ENCODE measurements around the gene FRK.

Gene FRK

DNA sequence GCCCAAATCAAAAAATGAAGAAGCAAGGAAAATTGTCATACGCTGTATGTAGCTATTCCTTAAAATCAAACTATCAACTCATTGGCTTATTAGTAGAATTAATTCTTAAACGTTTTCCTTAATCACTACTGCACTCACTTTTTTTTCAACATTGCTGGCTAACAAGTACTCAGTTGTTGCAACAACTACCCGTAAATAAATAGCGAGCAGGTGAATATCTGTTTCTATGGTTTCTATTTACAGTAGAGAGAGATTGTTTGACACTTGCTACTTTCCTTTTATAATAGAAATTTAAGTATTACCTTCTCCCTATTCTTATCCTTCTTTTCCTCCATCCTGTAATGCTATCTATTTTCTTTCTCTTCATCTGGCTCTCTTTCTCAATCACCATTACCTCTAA, 25.1 kb downstream of the FRK start:
- TF ChIP-seq, protein P1, sequence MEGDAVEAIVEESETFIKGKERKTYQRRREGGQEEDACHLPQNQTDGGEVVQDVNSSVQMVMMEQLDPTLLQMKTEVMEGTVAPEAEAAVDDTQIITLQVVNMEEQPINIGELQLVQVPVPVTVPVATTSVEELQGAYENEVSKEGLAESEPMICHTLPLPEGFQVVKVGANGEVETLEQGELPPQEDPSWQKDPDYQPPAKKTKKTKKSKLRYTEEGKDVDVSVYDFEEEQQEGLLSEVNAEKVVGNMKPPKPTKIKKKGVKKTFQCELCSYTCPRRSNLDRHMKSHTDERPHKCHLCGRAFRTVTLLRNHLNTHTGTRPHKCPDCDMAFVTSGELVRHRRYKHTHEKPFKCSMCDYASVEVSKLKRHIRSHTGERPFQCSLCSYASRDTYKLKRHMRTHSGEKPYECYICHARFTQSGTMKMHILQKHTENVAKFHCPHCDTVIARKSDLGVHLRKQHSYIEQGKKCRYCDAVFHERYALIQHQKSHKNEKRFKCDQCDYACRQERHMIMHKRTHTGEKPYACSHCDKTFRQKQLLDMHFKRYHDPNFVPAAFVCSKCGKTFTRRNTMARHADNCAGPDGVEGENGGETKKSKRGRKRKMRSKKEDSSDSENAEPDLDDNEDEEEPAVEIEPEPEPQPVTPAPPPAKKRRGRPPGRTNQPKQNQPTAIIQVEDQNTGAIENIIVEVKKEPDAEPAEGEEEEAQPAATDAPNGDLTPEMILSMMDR (IDR thresholded peaks at IDR 0.05; ENCODE audit: extremely low read depth, missing control alignments): no peak
- DNase-seq (ENCODE audit: low spot score): no peak

DNA sequence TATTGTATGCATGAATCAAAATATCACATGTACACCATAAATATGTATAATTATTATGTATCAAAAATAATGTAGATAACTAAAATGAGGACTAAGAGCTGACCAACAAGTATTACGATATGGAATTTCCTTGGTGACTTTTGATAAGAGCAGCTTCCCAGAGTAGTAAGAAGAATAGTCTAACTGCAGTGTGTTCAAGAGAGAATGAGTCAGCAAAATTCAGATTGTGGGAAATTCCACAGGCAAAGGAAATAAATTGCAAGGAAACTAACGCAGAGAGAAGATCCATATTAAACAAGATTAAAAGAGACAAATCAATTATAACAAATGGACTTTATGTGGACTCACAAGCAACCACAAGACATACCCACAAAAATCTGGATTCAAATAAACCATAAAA, 26.4 kb downstream of the FRK start:
- TF ChIP-seq, protein P1 (IDR thresholded peaks at IDR 0.05; ENCODE audit: extremely low read depth, missing control alignments): no peak
- DNase-seq (ENCODE audit: low spot score): no peak

GRCh38 chr6:116033687-116034303, 26.9 kb downstream of the FRK start:
- TF ChIP-seq, protein P1 (IDR thresholded peaks at IDR 0.05; ENCODE audit: extremely low read depth, missing control alignments): no peak
- DNase-seq (ENCODE audit: low spot score): no peak

DNA sequence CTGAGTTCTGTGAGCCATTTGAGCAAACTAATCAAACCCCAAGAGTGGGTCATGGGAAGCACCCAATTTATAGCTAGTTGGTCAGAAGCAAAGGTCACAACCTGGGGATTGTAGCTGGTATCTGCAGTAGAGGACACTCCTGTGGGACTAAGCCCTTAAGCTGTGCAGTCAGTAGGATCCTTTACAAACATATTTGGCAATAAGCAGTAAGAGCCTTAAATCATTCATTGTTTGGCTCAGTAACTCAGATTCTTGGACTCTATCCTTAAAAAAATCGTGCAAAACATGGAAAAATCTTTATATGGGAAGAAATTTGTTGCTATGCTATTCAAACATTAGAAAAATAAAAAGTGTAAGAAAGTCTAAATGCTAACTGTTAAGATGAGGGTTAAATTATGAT, 29.9 kb downstream of the FRK start:
- TF ChIP-seq, protein P1 (IDR thresholded peaks at IDR 0.05; ENCODE audit: extremely low read depth, missing control alignments): no peak
- no peak for DNase-seq (ENCODE audit: low spot score)

DNA sequence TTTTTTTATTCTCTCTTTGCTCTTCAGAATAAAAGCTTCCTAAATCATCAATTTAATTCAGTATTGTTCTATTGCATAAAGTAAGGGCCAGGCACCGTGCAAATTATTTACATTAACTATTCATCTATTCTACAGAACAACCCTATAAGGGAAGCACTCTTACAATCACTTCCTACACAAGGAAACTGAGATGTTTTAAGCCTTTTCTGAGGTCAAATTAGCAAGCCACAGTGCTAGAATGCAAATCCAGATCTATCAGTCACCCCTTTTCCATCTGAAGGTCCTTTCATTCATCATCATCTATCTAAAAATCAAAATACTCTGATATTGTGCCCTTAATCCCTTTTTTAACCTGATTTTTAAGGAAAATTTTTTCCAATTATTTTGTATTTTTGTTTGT, 31.2 kb downstream of the FRK start:
- TF ChIP-seq, protein P1 (IDR thresholded peaks at IDR 0.05; ENCODE audit: extremely low read depth, missing control alignments): no peak
- no peak for DNase-seq (ENCODE audit: low spot score)

- TF ChIP-seq, protein P1 (IDR thresholded peaks at IDR 0.05; ENCODE audit: extremely low read depth, missing control alignments): no peak
- DNase-seq (ENCODE audit: low spot score): no peak
These were observed 32.5 kb downstream of the FRK start for GRCh38 chr6:116028233-116028632.

DNA sequence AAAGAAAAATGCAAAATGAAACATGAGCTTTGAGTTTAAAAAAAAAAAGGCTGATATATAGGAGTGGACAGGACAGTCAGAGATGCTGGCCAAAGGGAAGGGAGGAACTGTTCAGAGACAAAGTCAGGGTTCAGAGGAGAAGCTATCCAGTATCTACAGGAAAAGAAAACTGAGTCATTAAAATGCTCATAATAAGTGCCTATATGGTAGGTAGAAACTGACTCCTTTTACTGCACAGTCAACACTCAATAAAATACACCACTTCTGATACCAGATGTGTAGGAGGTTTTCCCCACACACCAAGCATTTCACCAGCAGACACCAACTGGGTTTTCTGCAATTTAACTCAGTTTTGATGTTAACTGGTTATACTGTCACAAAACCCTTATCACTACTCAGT, 32.9 kb downstream of the FRK start:
- DNase-seq (ENCODE audit: low spot score): no peak
- TF ChIP-seq, protein P1 (IDR thresholded peaks at IDR 0.05; ENCODE audit: extremely low read depth, missing control alignments): no peak
